ENCODE measurements around the gene REL.

Gene REL

DNA sequence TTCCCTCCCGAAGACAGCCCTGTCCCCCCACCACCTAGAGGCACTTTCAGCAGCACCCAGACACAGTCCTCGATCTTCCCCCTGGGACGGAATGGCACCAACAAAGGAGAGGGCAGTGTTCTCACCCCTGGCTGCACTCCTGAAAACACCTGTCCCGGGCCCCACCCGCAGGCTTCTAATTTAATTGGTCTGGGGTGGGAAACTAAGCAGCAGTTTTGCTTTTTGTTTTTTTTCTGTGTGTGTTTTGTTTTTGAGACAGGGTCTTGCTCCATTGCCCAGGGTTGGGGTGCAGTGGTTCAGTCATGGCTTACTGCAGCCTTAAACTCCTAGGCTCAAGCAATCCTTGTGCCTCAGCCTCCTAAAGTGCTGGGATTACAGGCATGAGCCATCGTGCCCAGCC, 38.4 kb upstream of the REL start:
- no peak for TF ChIP-seq EGR1 (IDR thresholded peaks at IDR 0.05)

DNA sequence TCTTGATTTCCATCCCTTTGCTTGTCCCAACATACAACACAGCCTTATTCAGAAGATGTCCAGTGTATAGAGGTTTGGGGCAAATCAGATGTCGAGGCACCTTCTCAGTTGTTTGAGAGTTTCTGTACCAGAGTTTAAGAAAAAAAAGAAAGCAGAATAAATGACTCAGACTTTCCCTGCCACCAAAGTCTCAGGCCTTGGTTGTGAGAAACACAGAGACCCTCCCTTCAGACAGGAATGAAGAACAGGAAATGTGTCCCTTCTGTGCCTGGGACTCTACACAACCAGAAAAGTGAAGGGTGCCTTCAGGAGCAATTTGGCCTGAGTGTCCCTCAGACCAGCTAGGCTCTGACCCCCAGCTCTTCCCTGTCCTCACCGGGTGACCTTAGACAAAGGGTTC, 37.3 kb upstream of the REL start:
- TF ChIP-seq CREB1 (IDR thresholded peaks at IDR 0.05; ENCODE audit: low read depth) (no peak), TCF12 (IDR thresholded peaks at IDR 0.05; ENCODE audit: low read depth) (no peak), FOXM1 (IDR thresholded peaks at IDR 0.05; ENCODE audit: borderline replicate concordance, low read depth) (no peak), RAD21 (IDR thresholded peaks at IDR 0.05; ENCODE audit: low read depth) (no peak), CEBPB (IDR thresholded peaks at IDR 0.05) (no peak), EP300 (IDR thresholded peaks at IDR 0.05; ENCODE audit: borderline replicate concordance) (no peak), NFIC (IDR thresholded peaks at IDR 0.05) (no peak), TAF1 (IDR thresholded peaks at IDR 0.05; ENCODE audit: low read depth) (no peak), YY1 (IDR thresholded peaks at IDR 0.05; ENCODE audit: low read depth) (no peak), ZBTB7A (IDR thresholded peaks at IDR 0.05; ENCODE audit: low read depth) (no peak), USF1 (IDR thresholded peaks at IDR 0.05) (no peak), EGR1 (IDR thresholded peaks at IDR 0.05) (no peak), TEAD4 (IDR thresholded peaks at IDR 0.05) (no peak)
- TF ChIP-seq, protein P1, sequence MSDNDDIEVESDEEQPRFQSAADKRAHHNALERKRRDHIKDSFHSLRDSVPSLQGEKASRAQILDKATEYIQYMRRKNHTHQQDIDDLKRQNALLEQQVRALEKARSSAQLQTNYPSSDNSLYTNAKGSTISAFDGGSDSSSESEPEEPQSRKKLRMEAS (IDR thresholded peaks at IDR 0.05) = no peak
- TF ChIP-seq, protein P2, sequence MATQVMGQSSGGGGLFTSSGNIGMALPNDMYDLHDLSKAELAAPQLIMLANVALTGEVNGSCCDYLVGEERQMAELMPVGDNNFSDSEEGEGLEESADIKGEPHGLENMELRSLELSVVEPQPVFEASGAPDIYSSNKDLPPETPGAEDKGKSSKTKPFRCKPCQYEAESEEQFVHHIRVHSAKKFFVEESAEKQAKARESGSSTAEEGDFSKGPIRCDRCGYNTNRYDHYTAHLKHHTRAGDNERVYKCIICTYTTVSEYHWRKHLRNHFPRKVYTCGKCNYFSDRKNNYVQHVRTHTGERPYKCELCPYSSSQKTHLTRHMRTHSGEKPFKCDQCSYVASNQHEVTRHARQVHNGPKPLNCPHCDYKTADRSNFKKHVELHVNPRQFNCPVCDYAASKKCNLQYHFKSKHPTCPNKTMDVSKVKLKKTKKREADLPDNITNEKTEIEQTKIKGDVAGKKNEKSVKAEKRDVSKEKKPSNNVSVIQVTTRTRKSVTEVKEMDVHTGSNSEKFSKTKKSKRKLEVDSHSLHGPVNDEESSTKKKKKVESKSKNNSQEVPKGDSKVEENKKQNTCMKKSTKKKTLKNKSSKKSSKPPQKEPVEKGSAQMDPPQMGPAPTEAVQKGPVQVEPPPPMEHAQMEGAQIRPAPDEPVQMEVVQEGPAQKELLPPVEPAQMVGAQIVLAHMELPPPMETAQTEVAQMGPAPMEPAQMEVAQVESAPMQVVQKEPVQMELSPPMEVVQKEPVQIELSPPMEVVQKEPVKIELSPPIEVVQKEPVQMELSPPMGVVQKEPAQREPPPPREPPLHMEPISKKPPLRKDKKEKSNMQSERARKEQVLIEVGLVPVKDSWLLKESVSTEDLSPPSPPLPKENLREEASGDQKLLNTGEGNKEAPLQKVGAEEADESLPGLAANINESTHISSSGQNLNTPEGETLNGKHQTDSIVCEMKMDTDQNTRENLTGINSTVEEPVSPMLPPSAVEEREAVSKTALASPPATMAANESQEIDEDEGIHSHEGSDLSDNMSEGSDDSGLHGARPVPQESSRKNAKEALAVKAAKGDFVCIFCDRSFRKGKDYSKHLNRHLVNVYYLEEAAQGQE (IDR thresholded peaks at IDR 0.05; ENCODE audit: low read depth) = no peak

GRCh38 chr2:60847854-60848253, 33.5 kb upstream of the REL start:
- TF ChIP-seq, protein P1 (IDR thresholded peaks at IDR 0.05) = no peak

GRCh38 chr2:60849187-60849586, 32.2 kb upstream of the REL start:
- no peak for TF ChIP-seq USF1 (IDR thresholded peaks at IDR 0.05)
- no peak for TF ChIP-seq TAF1 (IDR thresholded peaks at IDR 0.05; ENCODE audit: low read depth)
- TF ChIP-seq EP300 (IDR thresholded peaks at IDR 0.05; ENCODE audit: borderline replicate concordance) = no peak
- no peak for TF ChIP-seq TCF12 (IDR thresholded peaks at IDR 0.05; ENCODE audit: low read depth)

DNA sequence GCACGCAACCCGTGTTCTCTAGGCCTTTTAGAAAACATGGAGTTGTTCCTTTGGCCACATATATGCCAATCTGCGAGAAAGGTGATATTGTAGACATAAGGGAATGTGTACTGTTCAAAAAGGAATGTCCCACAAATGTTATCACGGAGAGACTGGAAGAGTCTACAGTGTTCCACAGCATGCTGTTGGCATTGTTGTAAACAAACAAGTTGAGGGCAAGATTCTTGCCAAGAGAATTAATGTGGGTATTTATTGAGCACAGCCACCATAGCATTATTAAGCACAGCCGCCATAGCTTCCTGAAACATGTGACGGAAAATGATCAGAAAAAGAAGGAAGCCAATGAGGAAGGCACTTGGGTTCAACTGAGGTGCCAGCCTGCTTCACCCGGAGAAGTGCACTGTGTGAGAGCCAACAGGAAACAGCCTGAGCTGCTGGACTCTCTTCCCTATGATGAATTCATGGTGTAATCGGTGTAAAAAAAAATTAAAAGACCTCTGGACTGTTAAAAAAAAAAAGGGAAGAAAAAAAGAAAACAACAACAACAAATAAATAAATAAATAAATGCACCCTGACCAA, 29.0 kb upstream of the REL start:
- TF ChIP-seq, protein P2 (IDR thresholded peaks at IDR 0.05; ENCODE audit: low read depth) = no peak
- no peak for TF ChIP-seq TCF12 (IDR thresholded peaks at IDR 0.05; ENCODE audit: low read depth)
- no peak for TF ChIP-seq EP300 (IDR thresholded peaks at IDR 0.05; ENCODE audit: borderline replicate concordance)
- no peak for TF ChIP-seq TEAD4 (IDR thresholded peaks at IDR 0.05)
- TF ChIP-seq ZBTB7A (IDR thresholded peaks at IDR 0.05; ENCODE audit: low read depth) = no peak
- no peak for TF ChIP-seq YY1 (IDR thresholded peaks at IDR 0.05; ENCODE audit: low read depth)
- TF ChIP-seq FOXM1 (IDR thresholded peaks at IDR 0.05; ENCODE audit: borderline replicate concordance, low read depth) = no peak
- TF ChIP-seq, protein P1 (IDR thresholded peaks at IDR 0.05) = no peak
- TF ChIP-seq CEBPB (IDR thresholded peaks at IDR 0.05) = no peak
- no peak for TF ChIP-seq USF1 (IDR thresholded peaks at IDR 0.05)
- no peak for TF ChIP-seq CREB1 (IDR thresholded peaks at IDR 0.05; ENCODE audit: low read depth)

GRCh38 chr2:60853531-60853930, 27.8 kb upstream of the REL start:
- TF ChIP-seq TAF1 (IDR thresholded peaks at IDR 0.05; ENCODE audit: low read depth) = no peak
- TF ChIP-seq NFIC (IDR thresholded peaks at IDR 0.05) = no peak
- no peak for TF ChIP-seq FOXM1 (IDR thresholded peaks at IDR 0.05; ENCODE audit: borderline replicate concordance, low read depth)
- TF ChIP-seq CEBPB (IDR thresholded peaks at IDR 0.05) = no peak
